GM18868 (cell line): ENCODE data around the gene CACNA1C.

Experiments used
- ATAC-seq: cut with Tn5 transposase; IDR thresholded peaks from one replicate; pipeline ENCODE4 v1.9.1; 2021; ENCODE audit warnings: mild to moderate bottlenecking, moderate library complexity; ENCODE audit not compliant: unreplicated experiment

Gene CACNA1C

GRCh38 chr12:2191534-2192153 lies 138.9 kb downstream of the CACNA1C start:
- ATAC-seq: no peak

- no peak for ATAC-seq
These were observed 139.4 kb downstream of the CACNA1C start for GRCh38 chr12:2192231-2192630.

- ATAC-seq: no peak
These were observed 141.3 kb downstream of the CACNA1C start for GRCh38 chr12:2194060-2194459.

- ATAC-seq: no peak
These were observed 141.8 kb downstream of the CACNA1C start for GRCh38 chr12:2194571-2194970.

GRCh38 chr12:2195085-2195484 lies 142.3 kb downstream of the CACNA1C start:
- ATAC-seq: no peak

- no peak for ATAC-seq
These were observed 145.3 kb downstream of the CACNA1C start for GRCh38 chr12:2198005-2198501.

GRCh38 chr12:2198542-2198941 lies 145.8 kb downstream of the CACNA1C start:
- ATAC-seq: no peak

GRCh38 chr12:2205996-2206395 lies 153.2 kb downstream of the CACNA1C start:
- no peak for ATAC-seq

- no peak for ATAC-seq
These were observed 156.2 kb downstream of the CACNA1C start for GRCh38 chr12:2208837-2209635.

- ATAC-seq: no peak
These were observed 158.3 kb downstream of the CACNA1C start for GRCh38 chr12:2211119-2211518.

- ATAC-seq: no peak
These were observed 159.8 kb downstream of the CACNA1C start for GRCh38 chr12:2212537-2212936.

GRCh38 chr12:2212971-2213869 lies 160.4 kb downstream of the CACNA1C start:
- ATAC-seq: no peak

GRCh38 chr12:2214411-2214810 lies 161.6 kb downstream of the CACNA1C start:
- ATAC-seq: no peak

- ATAC-seq: no peak
These were observed 163.1 kb downstream of the CACNA1C start for GRCh38 chr12:2215709-2216560.

GRCh38 chr12:2218706-2219105 lies 165.9 kb downstream of the CACNA1C start:
- no peak for ATAC-seq

GRCh38 chr12:2221030-2221621 lies 168.3 kb downstream of the CACNA1C start:
- ATAC-seq: no peak

GRCh38 chr12:2222691-2223090 lies 169.9 kb downstream of the CACNA1C start:
- no peak for ATAC-seq

- ATAC-seq: no peak
These were observed 172.2 kb downstream of the CACNA1C start for GRCh38 chr12:2224961-2225360.

- ATAC-seq: no peak
These were observed 172.9 kb downstream of the CACNA1C start for GRCh38 chr12:2225696-2226095.

GRCh38 chr12:2226641-2227040 lies 173.9 kb downstream of the CACNA1C start:
- ATAC-seq: no peak
